ENCODE data around the gene TWSG1. TPM values are rescaled to one million over a fixed set of nuclear protein-coding genes. Genes with fewer than 3 reads are reported as not detected.
"Not testable (repeated sequence)": the region's sequence is repeated elsewhere in the genome, so short reads cannot be mapped to it uniquely, and the experiment has no call there.

Gene TWSG1
- total and polyA plus RNA-seq, 4 experiments from 2014 or later: 4.1 to 6.0 (median 5.0) TPM

- H3K27me3 ChIP-seq (ENCODE audit: insufficient read depth, low read length): no peaks in the 10 kb centered on the region
- no peaks in the 10 kb centered on the region for H3K4me1 ChIP-seq (ENCODE audit: insufficient read depth, low read length)
- H3K27ac ChIP-seq (ENCODE audit: low read depth, low read length): no peak overlapping the region
- peaks cover 0 to 3% of the 10 kb centered on the region in 2 donors for H3K27me3 Mint-ChIP-seq
- no peak overlapping the region for H3K4me3 Mint-ChIP-seq
- no peak overlapping the region for H3K4me3 ChIP-seq (ENCODE audit: low read length in 2 of 2)
- no peaks in the 10 kb centered on the region for H3K36me3 ChIP-seq (ENCODE audit: insufficient read depth, low read length)
- POLR2A ChIA-PET (ENCODE audit: partially characterized antibody): no interaction called here
- H3K9me3 ChIP-seq (ENCODE audit: control insufficient read depth in 1 of 2, low read length in 2 of 2): no peaks in the 10 kb centered on the region
- peak overlapping the region in 1 of 7 donors; percentile 70 for H3K27ac Mint-ChIP-seq
- H3K36me3 Mint-ChIP-seq: peaks cover 10 to 12% of the 10 kb centered on the region in 2 donors
- no peak for DNase-seq
- CTCF ChIA-PET (ENCODE audit: partially characterized antibody): interaction anchor here (1.1 kb wide), 1 partner anchor 16 kb away, joined by 3 read pairs; no protein-coding TSS in a partner anchor
- no peaks in the 10 kb centered on the region for H3K9me3 Mint-ChIP-seq
- H3K4me1 Mint-ChIP-seq: peaks cover 2 to 11% (median 7%) of the 10 kb centered on the region in 4 donors
- intact Hi-C loops (cut with micrococcal nuclease): no loop called here
Observed at GRCh38 chr18:9401176-9401575, 66.6 kb downstream of the TWSG1 start.

- H3K27me3 Mint-ChIP-seq; DNase-seq; H3K9me3 Mint-ChIP-seq; H3K4me1 ChIP-seq (ENCODE audit: insufficient read depth, low read length); H3K9me3 ChIP-seq (ENCODE audit: control insufficient read depth in 1 of 2, low read length in 2 of 2); H3K36me3 Mint-ChIP-seq; H3K4me3 ChIP-seq (ENCODE audit: low read length in 2 of 2); H3K36me3 ChIP-seq (ENCODE audit: insufficient read depth, low read length); H3K4me3 Mint-ChIP-seq; H3K27me3 ChIP-seq (ENCODE audit: insufficient read depth, low read length); CTCF ChIA-PET (ENCODE audit: partially characterized antibody); intact Hi-C loops (cut with micrococcal nuclease); H3K27ac ChIP-seq (ENCODE audit: low read depth, low read length); POLR2A ChIA-PET (ENCODE audit: partially characterized antibody): not testable (repeated sequence)
- Mint-ChIP-seq H3K4me1 (peaks cover 2 to 11% (median 7%) of the 10 kb centered on the region in 4 donors), H3K27ac (peak overlapping the region in 1 of 7 donors; percentile 7)
Observed at GRCh38 chr18:9402358-9403007, 67.9 kb downstream of the TWSG1 start.

DNA sequence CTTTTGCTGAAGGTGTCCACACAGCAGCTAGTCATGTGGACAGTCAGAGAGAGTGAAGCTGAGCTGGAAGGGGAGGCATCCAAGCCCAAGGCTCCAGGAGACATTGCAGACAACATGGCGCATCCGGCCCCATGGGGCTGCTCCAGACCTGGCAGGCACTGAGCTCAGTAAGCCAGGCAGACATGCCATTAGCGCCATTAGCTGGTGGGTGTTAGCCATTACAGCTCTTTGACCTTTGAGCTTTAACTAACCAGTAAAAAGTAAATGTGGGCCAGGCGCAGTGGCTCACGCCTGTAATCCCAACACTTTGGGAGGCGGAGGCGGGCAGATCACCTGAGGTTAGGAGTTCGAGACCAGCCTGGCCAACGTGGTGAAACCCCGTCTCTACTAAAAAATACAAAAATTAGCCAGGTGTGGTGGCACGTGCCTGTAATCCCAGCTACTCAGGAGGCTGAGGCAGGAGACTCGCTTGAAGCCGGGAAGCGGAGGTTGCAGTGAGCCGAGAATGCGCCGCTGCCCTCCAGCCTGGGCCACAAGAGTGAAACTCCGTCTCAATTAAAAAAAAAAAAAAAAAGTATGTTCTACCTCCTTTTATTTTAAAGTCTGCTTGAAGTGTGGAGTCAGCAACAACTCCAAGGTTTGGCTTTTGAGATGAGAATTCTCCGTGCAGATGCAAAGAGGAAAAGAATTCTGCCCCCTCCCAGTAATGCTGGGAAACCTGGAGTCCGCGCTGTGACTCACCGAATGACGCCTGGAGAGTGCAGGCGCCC is 69.4 kb downstream of the TWSG1 start:
- CTCF ChIA-PET (ENCODE audit: partially characterized antibody): no interaction called here
- peak overlapping the region in 2 of 7 donors; percentile 42 to 86 for H3K27ac Mint-ChIP-seq

GRCh38 chr18:9404565-9405060 is 70.0 kb downstream of the TWSG1 start:
- ChIA-PET POLR2A (ENCODE audit: partially characterized antibody) (no interaction called here), CTCF (ENCODE audit: partially characterized antibody) (no interaction called here)
- peak overlapping the region in 7 of 8 donors; percentile 29 to 82 (median 64) for H3K4me3 Mint-ChIP-seq
- no peaks in the 10 kb centered on the region for H3K9me3 Mint-ChIP-seq
- H3K4me3 ChIP-seq (ENCODE audit: low read length in 2 of 2): no peak overlapping the region
- H3K27me3 Mint-ChIP-seq: peaks cover 1 to 3% of the 10 kb centered on the region in 2 donors
- H3K4me1 ChIP-seq (ENCODE audit: insufficient read depth, low read length): no peaks in the 10 kb centered on the region
- no peaks in the 10 kb centered on the region for H3K36me3 ChIP-seq (ENCODE audit: insufficient read depth, low read length)
- intact Hi-C loops (cut with micrococcal nuclease): no loop called here
- H3K27ac ChIP-seq (ENCODE audit: low read depth, low read length): no peak overlapping the region
- peaks cover under 1 to 4% of the 10 kb centered on the region in 2 donors for H3K36me3 Mint-ChIP-seq
- DNase-seq: peak in 2 of 5 donors; percentile 5 to 16
- H3K9me3 ChIP-seq (ENCODE audit: control insufficient read depth in 1 of 2, low read length in 2 of 2): no peaks in the 10 kb centered on the region
- H3K27ac Mint-ChIP-seq: peak overlapping the region in 2 of 7 donors; percentile 42 to 86
- no peaks in the 10 kb centered on the region for H3K27me3 ChIP-seq (ENCODE audit: insufficient read depth, low read length)
- peaks cover 2 to 11% (median 7%) of the 10 kb centered on the region in 4 donors for H3K4me1 Mint-ChIP-seq

More for the DNA sequence above, 69.4 kb downstream of the TWSG1 start:
- H3K36me3 ChIP-seq (ENCODE audit: insufficient read depth, low read length): no peaks in the 10 kb centered on the region
- Mint-ChIP-seq H3K4me1 (peaks cover 2 to 11% (median 7%) of the 10 kb centered on the region in 4 donors), H3K4me3 (peak overlapping the region in 7 of 8 donors; percentile 29 to 82 (median 64)), H3K27me3 (peaks cover 1 to 3% of the 10 kb centered on the region in 2 donors), H3K36me3 (peaks cover 2 to 4% of the 10 kb centered on the region in 2 donors), H3K9me3 (no peaks in the 10 kb centered on the region)
- H3K27me3 ChIP-seq (ENCODE audit: insufficient read depth, low read length): no peaks in the 10 kb centered on the region
- no peak overlapping the region for H3K4me3 ChIP-seq (ENCODE audit: low read length in 2 of 2)
- intact Hi-C loops (cut with micrococcal nuclease): no loop called here
- H3K27ac ChIP-seq (ENCODE audit: low read depth, low read length): no peak overlapping the region
- H3K4me1 ChIP-seq (ENCODE audit: insufficient read depth, low read length): no peaks in the 10 kb centered on the region
- DNase-seq: no peak
- no peaks in the 10 kb centered on the region for H3K9me3 ChIP-seq (ENCODE audit: control insufficient read depth in 1 of 2, low read length in 2 of 2)
- POLR2A ChIA-PET (ENCODE audit: partially characterized antibody): no interaction called here

GRCh38 chr18:9405130-9405529 is 70.6 kb downstream of the TWSG1 start:
- Histone ChIP-seq H3K9me3 (ENCODE audit: control insufficient read depth in 1 of 2, low read length in 2 of 2) (no peaks in the 10 kb centered on the region), H3K27ac (ENCODE audit: low read depth, low read length) (no peak overlapping the region), H3K4me3 (ENCODE audit: low read length in 2 of 2) (no peak overlapping the region), H3K27me3 (ENCODE audit: insufficient read depth, low read length) (no peaks in the 10 kb centered on the region), H3K36me3 (ENCODE audit: insufficient read depth, low read length) (no peaks in the 10 kb centered on the region), H3K4me1 (ENCODE audit: insufficient read depth, low read length) (no peaks in the 10 kb centered on the region)
- intact Hi-C loops (cut with micrococcal nuclease): no loop called here
- POLR2A ChIA-PET (ENCODE audit: partially characterized antibody): no interaction called here
- H3K27ac Mint-ChIP-seq: no peak overlapping the region
- H3K9me3 Mint-ChIP-seq: no peaks in the 10 kb centered on the region
- H3K27me3 Mint-ChIP-seq: peaks cover 3 to 5% of the 10 kb centered on the region in 2 donors
- H3K36me3 Mint-ChIP-seq: peaks cover 0 to 4% of the 10 kb centered on the region in 2 donors
- peaks cover 2 to 11% (median 7%) of the 10 kb centered on the region in 4 donors for H3K4me1 Mint-ChIP-seq
- CTCF ChIA-PET (ENCODE audit: partially characterized antibody): no interaction called here
- no peak for DNase-seq
- H3K4me3 Mint-ChIP-seq: peak overlapping the region in 2 of 8 donors; percentile 3 to 45

DNA sequence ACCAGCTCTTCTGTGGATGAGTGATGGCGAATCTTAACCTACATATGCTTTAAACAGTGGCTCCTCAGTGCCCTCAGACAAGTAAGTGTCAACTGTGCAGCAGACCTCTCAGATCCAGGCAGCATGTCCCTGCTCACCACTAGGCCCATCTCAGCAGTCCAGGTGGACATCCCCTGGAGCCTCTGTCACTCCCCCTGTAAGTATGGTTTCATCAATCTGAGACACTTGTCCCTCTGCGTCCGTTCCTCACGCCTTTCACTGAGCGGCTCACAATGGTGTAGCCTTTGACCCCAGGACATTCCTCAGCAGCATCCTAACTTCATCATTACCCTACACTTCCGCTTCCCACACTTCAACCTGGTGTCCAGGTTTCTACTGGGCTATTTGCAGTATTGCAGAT is 71.4 kb downstream of the TWSG1 start:
- Histone ChIP-seq H3K9me3 (ENCODE audit: control insufficient read depth in 1 of 2, low read length in 2 of 2) (no peaks in the 10 kb centered on the region), H3K4me3 (ENCODE audit: low read length in 2 of 2) (no peak overlapping the region), H3K36me3 (ENCODE audit: insufficient read depth, low read length) (no peaks in the 10 kb centered on the region), H3K4me1 (ENCODE audit: insufficient read depth, low read length) (no peaks in the 10 kb centered on the region), H3K27me3 (ENCODE audit: insufficient read depth, low read length) (no peaks in the 10 kb centered on the region), H3K27ac (ENCODE audit: low read depth, low read length) (no peak overlapping the region)
- POLR2A ChIA-PET (ENCODE audit: partially characterized antibody): no interaction called here
- no peak for DNase-seq
- H3K9me3 Mint-ChIP-seq: no peaks in the 10 kb centered on the region
- peaks cover 4 to 9% of the 10 kb centered on the region in 2 donors for H3K27me3 Mint-ChIP-seq
- peaks cover 0 to 4% of the 10 kb centered on the region in 2 donors for H3K36me3 Mint-ChIP-seq
- intact Hi-C loops (cut with micrococcal nuclease): no loop called here
- CTCF ChIA-PET (ENCODE audit: partially characterized antibody): no interaction called here
- H3K27ac Mint-ChIP-seq: peak overlapping the region in 1 of 7 donors; percentile 44
- H3K4me1 Mint-ChIP-seq: peaks cover 2 to 11% (median 7%) of the 10 kb centered on the region in 4 donors
- H3K4me3 Mint-ChIP-seq: peak overlapping the region in 1 of 8 donors; percentile 53

DNA sequence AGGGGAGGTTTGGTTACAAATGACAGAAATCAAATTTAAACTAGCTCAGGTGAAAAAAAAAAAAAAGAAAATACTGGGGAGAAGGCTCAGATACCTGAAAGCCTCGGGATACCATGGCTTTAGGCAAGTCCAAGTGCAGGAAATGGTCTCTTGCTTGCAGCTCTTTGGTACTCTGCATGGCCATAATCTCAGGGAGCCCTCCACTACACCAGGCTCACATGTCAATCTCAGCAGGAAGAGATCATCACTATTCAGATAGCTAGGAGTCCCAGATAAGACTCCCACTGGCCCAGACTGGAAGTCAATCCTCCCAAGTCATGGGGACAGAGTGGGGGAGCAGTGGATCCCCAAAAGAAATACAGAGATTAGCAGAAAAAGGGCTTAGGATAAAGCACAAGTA is 75.9 kb downstream of the TWSG1 start:
- Histone ChIP-seq H3K9me3 (ENCODE audit: control insufficient read depth in 1 of 2, low read length in 2 of 2) (no peaks in the 10 kb centered on the region), H3K36me3 (ENCODE audit: insufficient read depth, low read length) (no peaks in the 10 kb centered on the region), H3K27me3 (ENCODE audit: insufficient read depth, low read length) (no peaks in the 10 kb centered on the region), H3K27ac (ENCODE audit: low read depth, low read length) (no peak overlapping the region), H3K4me3 (ENCODE audit: low read length in 2 of 2) (no peak overlapping the region), H3K4me1 (ENCODE audit: insufficient read depth, low read length) (no peaks in the 10 kb centered on the region)
- H3K4me3 Mint-ChIP-seq: no peak overlapping the region
- H3K27ac Mint-ChIP-seq: no peak overlapping the region
- no peaks in the 10 kb centered on the region for H3K36me3 Mint-ChIP-seq
- ChIA-PET CTCF (ENCODE audit: partially characterized antibody) (no interaction called here), POLR2A (ENCODE audit: partially characterized antibody) (no interaction called here)
- DNase-seq: no peak
- H3K4me1 Mint-ChIP-seq: peaks cover 0 to 2% (median 0%) of the 10 kb centered on the region in 4 donors
- intact Hi-C loops (cut with micrococcal nuclease): no loop called here
- no peaks in the 10 kb centered on the region for H3K9me3 Mint-ChIP-seq
- H3K27me3 Mint-ChIP-seq: peaks cover 3 to 12% of the 10 kb centered on the region in 2 donors
